ENCODE measurements around the gene C1orf174. TPM values are rescaled to one million over a fixed set of nuclear protein-coding genes. Genes with fewer than 3 reads are reported as not detected.

The C1orf174 gene
- total RNA-seq, 1 experiment from 2014 or later, result 41.2 TPM

GRCh38 chr1:3884966-3885365 lies 15.1 kb downstream of the C1orf174 start:
- Histone ChIP-seq H3K27ac (ENCODE audit: low read length) (no peak overlapping the region), H3K4me3 (ENCODE audit: low read depth in 2 of 2, low read length in 2 of 2) (no peak overlapping the region), H3K36me3 (ENCODE audit: control insufficient read depth, insufficient read depth, low read length) (peaks cover 5% of the 10 kb centered on the region), H3K4me1 (ENCODE audit: control insufficient read depth, insufficient read depth, low read length) (no peaks in the 10 kb centered on the region), H3K27me3 (ENCODE audit: control insufficient read depth, insufficient read depth, low read length) (no peaks in the 10 kb centered on the region), H3K9me3 (ENCODE audit: control insufficient read depth, insufficient read depth, low read depth, low read length) (no peaks in the 10 kb centered on the region; the same call in 1 of the 2 replicates)
- ChIA-PET CTCF (interaction anchor here (0.6 kb wide), 1 partner anchor 26 kb away, joined by 3 read pairs; no protein-coding TSS in a partner anchor), POLR2A (no interaction called here)
- ATAC-seq (no peak), DNase-seq (ENCODE audit: low read depth, low spot score) (no peak)
- TF ChIP-seq SIN3A (IDR thresholded peaks at IDR 0.05; ENCODE audit: borderline replicate concordance, insufficient read depth, low read depth, low read length), result no peak
- no peak for TF ChIP-seq TCF7L2 (IDR thresholded peaks at IDR 0.05; ENCODE audit: low read depth, low read length)
- no peak for TF ChIP-seq CTCF (IDR thresholded peaks at IDR 0.05)
- no peak for TF ChIP-seq POLR2AphosphoS5 (IDR thresholded peaks at IDR 0.05; ENCODE audit: low read depth, low read length)
- TF ChIP-seq REST (IDR thresholded peaks at IDR 0.05; ENCODE audit: insufficient read depth in 1 of 2, low read depth in 2 of 2, low read length in 1 of 2), result no peak
- in situ Hi-C loops (cut with HindIII; ENCODE audit: low pct_unique_long_range_greater_than_20kb, low sequenced_read_pairs), result no loop called here
- no TSS peak for BruUV-seq (replicated peaks)
- intact Hi-C loops (cut with micrococcal nuclease; ENCODE audit: unreplicated experiment), result no loop called here

DNA sequence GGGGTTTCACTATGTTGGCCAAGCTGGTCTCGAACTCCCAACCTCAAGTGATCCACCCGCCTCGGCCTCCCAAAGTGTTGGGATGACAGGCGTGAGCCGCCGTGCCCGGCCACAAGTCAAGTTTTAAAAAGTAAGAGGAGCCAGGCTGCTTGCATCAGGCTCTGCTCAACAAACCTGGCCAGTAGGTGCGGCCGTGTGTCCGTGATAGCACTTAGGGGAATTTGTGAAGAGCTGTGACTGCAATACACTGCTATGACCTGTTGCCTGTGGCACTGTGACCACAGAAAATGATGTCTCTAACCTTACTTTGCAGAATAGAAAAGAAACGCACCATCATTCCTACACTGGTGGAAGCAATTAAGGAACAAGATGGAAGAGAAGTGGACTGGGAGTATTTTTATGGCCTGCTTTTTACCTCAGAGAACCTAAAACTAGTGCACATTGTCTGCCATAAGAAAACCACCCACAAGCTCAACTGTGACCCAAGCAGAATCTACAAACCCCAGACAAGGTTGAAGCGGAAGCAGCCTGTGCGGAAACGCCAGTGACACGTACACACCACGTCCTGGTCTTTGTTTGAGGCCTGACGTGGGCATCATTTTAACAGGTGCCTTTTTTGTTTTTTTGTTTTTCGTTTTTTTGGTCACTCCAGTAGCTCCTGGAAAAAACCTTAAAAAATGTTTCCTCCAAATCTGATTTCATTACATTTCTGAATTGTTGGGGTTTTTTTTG lies 16.7 kb downstream of the C1orf174 start:
- no peak for TF ChIP-seq REST (IDR thresholded peaks at IDR 0.05; ENCODE audit: insufficient read depth in 1 of 2, low read depth in 2 of 2, low read length in 1 of 2)
- TF ChIP-seq CTCF (IDR thresholded peaks at IDR 0.05), result no peak
- TF ChIP-seq TCF7L2 (IDR thresholded peaks at IDR 0.05; ENCODE audit: low read depth, low read length), result no peak
- TF ChIP-seq POLR2AphosphoS5 (IDR thresholded peaks at IDR 0.05; ENCODE audit: low read depth, low read length), result no peak
- Histone ChIP-seq H3K27me3 (ENCODE audit: control insufficient read depth, insufficient read depth, low read length) (no peaks in the 10 kb centered on the region), H3K27ac (ENCODE audit: low read length) (no peak overlapping the region), H3K9me3 (ENCODE audit: control insufficient read depth, insufficient read depth, low read depth, low read length) (peaks cover 2% of the 10 kb centered on the region; the same call in 1 of the 2 replicates), H3K36me3 (ENCODE audit: control insufficient read depth, insufficient read depth, low read length) (peaks cover 2% of the 10 kb centered on the region; the same call in 1 of the 2 replicates), H3K4me1 (ENCODE audit: control insufficient read depth, insufficient read depth, low read length) (no peaks in the 10 kb centered on the region), H3K4me3 (ENCODE audit: low read depth in 2 of 2, low read length in 2 of 2) (no peak overlapping the region)
- ChIA-PET POLR2A (no interaction called here), CTCF (interaction anchor here (0.6 kb wide), 1 partner anchor 971 kb away, joined by 3 read pairs; no protein-coding TSS in a partner anchor)
- no peak for DNase-seq (ENCODE audit: low read depth, low spot score)
- ATAC-seq, result no peak
- intact Hi-C loops (cut with micrococcal nuclease; ENCODE audit: unreplicated experiment) (no loop called here), in situ Hi-C loops (cut with HindIII; ENCODE audit: low pct_unique_long_range_greater_than_20kb, low sequenced_read_pairs) (no loop called here)
- BruUV-seq (replicated peaks), result no TSS peak

All from Panc1 (cell line).